Neural cell (in vitro differentiated cells): Measurements from ENCODE around the gene BABAM2. TPM values are rescaled to one million over a fixed set of nuclear protein-coding genes. Genes with fewer than 3 reads are reported as not detected.

ENCODE experiments used
- H2AFZ ChIP-seq: fragments of 200-600, 300-800 bp; sonication (generic), shearing (Covaris generic); 2 replicates; pipeline ENCODE4 v1.6.0; 2014; ENCODE audit warnings: low read depth, mild to moderate bottlenecking, antibody characterized with exemption, low read length, moderate library complexity
- H3F3A ChIP-seq: fragments of 200-600 bp; shearing (Covaris generic); 2 replicates; pipeline ENCODE4 v1.6.1; 2016; ENCODE audit warnings: mild to moderate bottlenecking, moderate library complexity, mixed read lengths, antibody characterized with exemption, low read length; ENCODE audit not compliant: insufficient read depth, poor library complexity, severe bottlenecking
- H3K27ac ChIP-seq: fragments of 200-600, 300-800 bp; sonication (generic), shearing (Covaris generic); 2 replicates; pipeline ENCODE4 v1.5.1; 2014; ENCODE audit warnings: mild to moderate bottlenecking, low read length, moderate library complexity
- H3K27me3 ChIP-seq: fragments of 300-800, 200-600 bp; sonication (generic), shearing (Covaris generic); 2 replicates; pipeline ENCODE4 v1.6.0; 2014; ENCODE audit warnings: mild to moderate bottlenecking, low read depth, low read length, moderate library complexity; ENCODE audit not compliant: insufficient read depth
- H3K36me3 ChIP-seq: fragments of 300-800, 200-600 bp; sonication (generic), shearing (Covaris generic); 2 replicates; pipeline ENCODE4 v1.5.1; 2014; ENCODE audit warnings: mild to moderate bottlenecking, antibody characterized with exemption, low read length, moderate library complexity; ENCODE audit not compliant: insufficient read depth
- H3K4me2 ChIP-seq: fragments of 300-800, 200-600 bp; sonication (generic), shearing (Covaris generic); 2 replicates; pipeline ENCODE4 v1.6.0; 2014; ENCODE audit warnings: mild to moderate bottlenecking, low read length
- H3K4me3 ChIP-seq: fragments of 300-800, 200-600 bp; sonication (generic), shearing (Covaris generic); 2 replicates; pipeline ENCODE4 v1.5.1; 2014; ENCODE audit warnings: mild to moderate bottlenecking, low read length, moderate library complexity
- H3K79me2 ChIP-seq: fragments of 200-600 bp; shearing (Covaris generic); replicated peaks from 2 replicates; pipeline ENCODE4 v1.6.0; 2014; ENCODE audit warnings: mild to moderate bottlenecking, low read length, moderate library complexity; ENCODE audit not compliant: insufficient read depth
- H3K9ac ChIP-seq: fragments of 300-800, 200-600 bp; sonication (generic), shearing (Covaris generic); 2 replicates; pipeline ENCODE4 v1.6.1; 2016; ENCODE audit warnings: mild to moderate bottlenecking, low read length, mixed read lengths
- H3K9me2 ChIP-seq: fragments of 200-600 bp; shearing (Covaris generic); 2 replicates; pipeline ENCODE4 v1.6.1; 2016; ENCODE audit warnings: mild to moderate bottlenecking, low read length, mixed read lengths; ENCODE audit not compliant: insufficient read depth
- H3K9me3 ChIP-seq: fragments of 200-600, 300-800 bp; sonication (generic), shearing (Covaris generic); 2 replicates; pipeline ENCODE4 v1.6.1; 2016; ENCODE audit warnings: mild to moderate bottlenecking, mixed run types, low read length, moderate library complexity, mixed read lengths
- H4K20me1 ChIP-seq: fragments of 200-600 bp; shearing (Covaris generic); 2 replicates; pipeline ENCODE4 v1.6.1; 2016; ENCODE audit warnings: mild to moderate bottlenecking, mixed run types; ENCODE audit not compliant: insufficient read depth
- EP300 ChIP-seq: fragments of 450-650 bp; conservative IDR thresholded peaks from 2 replicates; pipeline ENCODE4 v1.6.1; 2014; ENCODE audit warnings: antibody characterized with exemption, mild to moderate bottlenecking, moderate library complexity; ENCODE audit not compliant: poor library complexity, severe bottlenecking
- EZH2 ChIP-seq: fragments of 200-600, 300-800 bp; shearing (Covaris generic), sonication (generic); IDR thresholded peaks from 2 replicates; pipeline ENCODE4 v1.6.1; 2014; ENCODE audit warnings: antibody characterized with exemption, low read length, borderline replicate concordance, mild to moderate bottlenecking; ENCODE audit not compliant: insufficient read depth, poor library complexity, severe bottlenecking
- MXI1 ChIP-seq: fragments of 450-650 bp; conservative IDR thresholded peaks from 2 replicates; pipeline ENCODE4 v1.6.1; 2014; ENCODE audit warnings: antibody characterized with exemption, mild to moderate bottlenecking; ENCODE audit not compliant: poor library complexity, severe bottlenecking
- POLR2AphosphoS5 ChIP-seq: IDR thresholded peaks from 2 replicates; pipeline ENCODE4 v1.6.1; 2012
- RAD21 ChIP-seq: fragments of 450-650 bp; conservative IDR thresholded peaks from 2 replicates; pipeline ENCODE4 v1.6.1; 2014; ENCODE audit warnings: antibody characterized with exemption, mild to moderate bottlenecking, moderate library complexity
- SMC3 ChIP-seq: fragments of 450-650 bp; conservative IDR thresholded peaks from 2 replicates; pipeline ENCODE4 v1.6.1; 2014; ENCODE audit warnings: antibody characterized with exemption, mild to moderate bottlenecking, moderate library complexity; ENCODE audit not compliant: poor library complexity
- TAF1 ChIP-seq: IDR thresholded peaks from 2 replicates; pipeline ENCODE4 v1.6.1; 2012; ENCODE audit warnings: low read depth
- polyA plus RNA-seq: library from polyadenylated mRNA; depleted of rRNA; stranded (reverse); fragments of >200 nt; gene quantifications from 2 replicates; pipeline ENCODE4 v1.2.3, GENCODE V29; 2014
- TF ChIP-seq, protein P1 (sequence below): fragments of 450-650 bp; IDR thresholded peaks from 2 replicates; pipeline ENCODE4 v1.5.1; 2014; ENCODE audit warnings: antibody characterized with exemption, mild to moderate bottlenecking, moderate library complexity; ENCODE audit not compliant: poor library complexity, severe bottlenecking
- TF ChIP-seq, protein P2 (sequence below): IDR thresholded peaks from 2 replicates; pipeline ENCODE4 v1.6.1; 2012; ENCODE audit warnings: borderline replicate concordance

BABAM2 gene
- polyA plus RNA-seq, 1 donor from 2014 or later, result 15.3 TPM

DNA sequence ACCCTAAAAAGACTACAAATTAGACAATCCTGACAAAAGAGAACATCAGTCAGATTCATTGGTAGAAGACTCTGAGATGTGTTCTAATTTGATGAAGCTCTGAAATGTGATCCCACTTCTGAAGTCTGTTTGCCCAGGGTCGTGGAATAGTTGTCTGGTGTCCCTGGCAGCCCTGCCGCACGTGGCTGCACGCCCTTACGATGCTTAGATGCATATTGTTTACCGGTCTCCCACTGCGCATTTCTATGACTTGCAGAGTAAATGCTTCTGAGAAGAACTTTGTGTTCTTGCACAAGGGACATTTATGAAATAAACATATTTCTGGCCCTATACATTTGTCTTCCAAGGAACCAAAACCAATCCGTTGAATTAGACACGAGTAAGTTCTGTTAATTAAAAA is 243.2 kb downstream of the BABAM2 start:
- H3K9me2 ChIP-seq, result no peaks in the 10 kb centered on the region
- H3K4me2 ChIP-seq, result no peak overlapping the region
- TF ChIP-seq, protein P1, sequence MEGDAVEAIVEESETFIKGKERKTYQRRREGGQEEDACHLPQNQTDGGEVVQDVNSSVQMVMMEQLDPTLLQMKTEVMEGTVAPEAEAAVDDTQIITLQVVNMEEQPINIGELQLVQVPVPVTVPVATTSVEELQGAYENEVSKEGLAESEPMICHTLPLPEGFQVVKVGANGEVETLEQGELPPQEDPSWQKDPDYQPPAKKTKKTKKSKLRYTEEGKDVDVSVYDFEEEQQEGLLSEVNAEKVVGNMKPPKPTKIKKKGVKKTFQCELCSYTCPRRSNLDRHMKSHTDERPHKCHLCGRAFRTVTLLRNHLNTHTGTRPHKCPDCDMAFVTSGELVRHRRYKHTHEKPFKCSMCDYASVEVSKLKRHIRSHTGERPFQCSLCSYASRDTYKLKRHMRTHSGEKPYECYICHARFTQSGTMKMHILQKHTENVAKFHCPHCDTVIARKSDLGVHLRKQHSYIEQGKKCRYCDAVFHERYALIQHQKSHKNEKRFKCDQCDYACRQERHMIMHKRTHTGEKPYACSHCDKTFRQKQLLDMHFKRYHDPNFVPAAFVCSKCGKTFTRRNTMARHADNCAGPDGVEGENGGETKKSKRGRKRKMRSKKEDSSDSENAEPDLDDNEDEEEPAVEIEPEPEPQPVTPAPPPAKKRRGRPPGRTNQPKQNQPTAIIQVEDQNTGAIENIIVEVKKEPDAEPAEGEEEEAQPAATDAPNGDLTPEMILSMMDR, result no peak
- TF ChIP-seq EZH2 (no peak), POLR2AphosphoS5 (no peak), RAD21 (no peak), SMC3 (no peak), MXI1 (no peak), EP300 (no peak), TAF1 (no peak)
- TF ChIP-seq, protein P2, sequence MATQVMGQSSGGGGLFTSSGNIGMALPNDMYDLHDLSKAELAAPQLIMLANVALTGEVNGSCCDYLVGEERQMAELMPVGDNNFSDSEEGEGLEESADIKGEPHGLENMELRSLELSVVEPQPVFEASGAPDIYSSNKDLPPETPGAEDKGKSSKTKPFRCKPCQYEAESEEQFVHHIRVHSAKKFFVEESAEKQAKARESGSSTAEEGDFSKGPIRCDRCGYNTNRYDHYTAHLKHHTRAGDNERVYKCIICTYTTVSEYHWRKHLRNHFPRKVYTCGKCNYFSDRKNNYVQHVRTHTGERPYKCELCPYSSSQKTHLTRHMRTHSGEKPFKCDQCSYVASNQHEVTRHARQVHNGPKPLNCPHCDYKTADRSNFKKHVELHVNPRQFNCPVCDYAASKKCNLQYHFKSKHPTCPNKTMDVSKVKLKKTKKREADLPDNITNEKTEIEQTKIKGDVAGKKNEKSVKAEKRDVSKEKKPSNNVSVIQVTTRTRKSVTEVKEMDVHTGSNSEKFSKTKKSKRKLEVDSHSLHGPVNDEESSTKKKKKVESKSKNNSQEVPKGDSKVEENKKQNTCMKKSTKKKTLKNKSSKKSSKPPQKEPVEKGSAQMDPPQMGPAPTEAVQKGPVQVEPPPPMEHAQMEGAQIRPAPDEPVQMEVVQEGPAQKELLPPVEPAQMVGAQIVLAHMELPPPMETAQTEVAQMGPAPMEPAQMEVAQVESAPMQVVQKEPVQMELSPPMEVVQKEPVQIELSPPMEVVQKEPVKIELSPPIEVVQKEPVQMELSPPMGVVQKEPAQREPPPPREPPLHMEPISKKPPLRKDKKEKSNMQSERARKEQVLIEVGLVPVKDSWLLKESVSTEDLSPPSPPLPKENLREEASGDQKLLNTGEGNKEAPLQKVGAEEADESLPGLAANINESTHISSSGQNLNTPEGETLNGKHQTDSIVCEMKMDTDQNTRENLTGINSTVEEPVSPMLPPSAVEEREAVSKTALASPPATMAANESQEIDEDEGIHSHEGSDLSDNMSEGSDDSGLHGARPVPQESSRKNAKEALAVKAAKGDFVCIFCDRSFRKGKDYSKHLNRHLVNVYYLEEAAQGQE, result no peak
- H4K20me1 ChIP-seq, result no peaks in the 10 kb centered on the region
- H3K79me2 ChIP-seq, result no peaks in the 10 kb centered on the region
- H3K27me3 ChIP-seq, result no peaks in the 10 kb centered on the region
- H3K4me3 ChIP-seq, result no peak overlapping the region
- no peaks in the 10 kb centered on the region for H3K9me3 ChIP-seq
- H3K9ac ChIP-seq, result no peak overlapping the region
- no peaks in the 10 kb centered on the region for H3F3A ChIP-seq
- no peaks in the 10 kb centered on the region for H3K36me3 ChIP-seq
- no peak overlapping the region for H3K27ac ChIP-seq
- no peak overlapping the region for H2AFZ ChIP-seq

DNA sequence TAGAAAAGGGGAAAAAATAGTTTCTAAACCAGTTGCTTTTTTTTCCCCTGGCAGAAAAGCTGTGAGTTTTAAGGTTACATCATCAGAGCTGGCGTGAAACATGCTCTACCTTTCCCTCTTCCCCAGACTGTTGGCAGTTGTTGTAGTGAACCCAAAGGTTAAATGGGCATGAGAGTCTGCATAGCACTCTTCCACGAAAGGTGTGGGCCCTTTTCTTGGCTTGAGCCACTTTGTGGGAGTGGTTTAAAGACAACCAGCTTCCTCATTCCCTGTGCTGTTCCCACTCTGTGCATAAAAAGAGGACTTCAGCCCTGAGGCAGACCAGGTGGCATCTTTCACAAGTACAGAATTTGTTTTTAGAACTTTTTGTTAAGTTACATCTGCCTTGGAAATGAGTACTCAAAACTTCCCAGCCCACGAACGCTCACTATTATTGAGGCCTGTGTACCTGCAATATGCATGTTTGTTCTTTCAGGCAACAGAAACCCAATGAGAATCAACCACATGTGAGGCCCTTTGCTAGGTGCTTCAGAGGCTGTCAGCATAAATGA is 243.8 kb downstream of the BABAM2 start:
- no peaks in the 10 kb centered on the region for H3K79me2 ChIP-seq
- no peaks in the 10 kb centered on the region for H3K9me2 ChIP-seq
- H3K36me3 ChIP-seq, result no peaks in the 10 kb centered on the region
- TF ChIP-seq TAF1 (no peak), MXI1 (no peak), RAD21 (no peak), EP300 (no peak), POLR2AphosphoS5 (no peak), EZH2 (no peak), SMC3 (no peak)
- TF ChIP-seq, protein P1, result no peak
- TF ChIP-seq, protein P2, result no peak
- H3K4me3 ChIP-seq, result no peak overlapping the region
- no peaks in the 10 kb centered on the region for H4K20me1 ChIP-seq
- no peak overlapping the region for H3K4me2 ChIP-seq
- no peak overlapping the region for H3K9ac ChIP-seq
- H3K27ac ChIP-seq, result no peak overlapping the region
- H2AFZ ChIP-seq, result no peak overlapping the region
- H3F3A ChIP-seq, result no peaks in the 10 kb centered on the region
- H3K27me3 ChIP-seq, result no peaks in the 10 kb centered on the region
- no peaks in the 10 kb centered on the region for H3K9me3 ChIP-seq
